Measurements from ENCODE around the gene FAM98B.
A peak's percentile ranks its signal among the peaks of the same experiment; 100 is the strongest.

Gene FAM98B

DNA sequence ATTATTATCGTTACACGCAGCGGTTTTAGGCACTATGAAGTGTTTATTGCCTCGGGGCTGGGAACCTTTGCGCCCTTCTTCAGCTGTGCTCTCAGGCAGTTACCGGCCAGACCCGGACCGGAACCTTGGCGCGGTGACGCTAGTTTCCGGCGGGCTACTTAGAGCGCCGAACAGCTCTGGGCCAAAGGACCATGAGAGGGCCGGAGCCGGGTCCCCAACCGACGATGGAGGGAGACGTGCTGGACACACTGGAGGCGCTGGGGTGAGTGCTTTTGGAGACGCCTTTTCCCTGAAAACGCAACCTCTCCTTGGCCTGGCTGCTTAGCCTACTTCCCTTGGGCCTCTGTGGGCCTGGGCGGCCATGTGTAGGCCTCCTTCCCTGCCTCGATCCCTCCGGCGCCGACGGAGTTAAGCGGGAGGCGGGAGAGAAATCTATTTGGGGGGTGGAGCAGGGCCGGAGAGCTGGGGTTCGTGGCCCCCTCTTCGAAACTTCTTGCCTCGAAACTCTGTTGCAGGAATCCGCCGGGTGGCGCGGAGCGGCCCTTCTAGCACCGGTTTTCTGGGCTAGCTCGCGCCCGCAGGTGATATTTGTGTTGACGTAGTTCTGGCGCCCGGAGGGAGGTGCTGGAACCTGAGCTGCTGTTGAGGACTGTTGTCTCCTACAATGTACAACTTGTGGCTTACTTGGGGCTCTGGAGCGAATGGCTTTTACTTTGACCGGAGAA lies at the start of gene FAM98B:
TSS of gene FAM98B (plus strand) at position 157 of the 725 bp plus-strand sequence. CDS start at position 192, 35 bp downstream.
- H3K27ac ChIP-seq (ENCODE audit: extremely low read depth, low read depth, low read length): peak within 1 kb of the TSS; percentile 93
- ChIA-PET POLR2A (interaction anchor here (0.6 to 1.8 kb wide), 7 partner anchors 9 to 238 kb away, joined by 3 to 8 read pairs (median 3); no protein-coding TSS in a partner anchor), CTCF (interaction anchor here (0.6 to 3.0 kb wide), 7 partner anchors 14 to 1456 kb away, joined by 3 to 17 read pairs (median 3); no protein-coding TSS in a partner anchor)
- peaks cover 0 to 8% of the 10 kb centered on the region in 2 experiments; a peak in 1 of 3 replicates for H3K36me3 ChIP-seq (ENCODE audit: control insufficient read depth in 2 of 2, insufficient read depth in 1 of 2, low read length in 2 of 2)
- H3K4me1 ChIP-seq (ENCODE audit: control insufficient read depth, insufficient read depth, low read length): peaks cover 4% of the 10 kb centered on the region; the same call in 1 of the 2 replicates
- no peaks in the 10 kb centered on the region for H3K9me3 ChIP-seq (ENCODE audit: control insufficient read depth, insufficient read depth, low read depth, low read length)
- peak within 1 kb of the TSS; percentile 97 for H3K4me3 ChIP-seq (ENCODE audit: low read depth, low read length)
- TF ChIP-seq IKZF3 (tag by site-specific recombination; IDR thresholded peaks at IDR 0.05) (0 out of 2 replicates have a peak, but pooled peaks have one; percentile 11), ZFP37 (tag by site-specific recombination; IDR thresholded peaks at IDR 0.05) (peak; percentile 74; the same call in 1 of the 2 replicates), ZNF133 (tag by site-specific recombination; IDR thresholded peaks at IDR 0.05) (no peak), ZNF664 (tag by site-specific recombination; IDR thresholded peaks at IDR 0.05) (0 out of 2 replicates have a peak, but pooled peaks have one; percentile 11), SP2 (tag by site-specific recombination; IDR thresholded peaks at IDR 0.05) (peak; percentile 42), ZNF777 (tag by site-specific recombination; IDR thresholded peaks at IDR 0.05; ENCODE audit: borderline replicate concordance) (peak; percentile 84; the same call in 1 of the 2 replicates), ZBTB20 (tag by site-specific recombination; IDR thresholded peaks at IDR 0.05) (peak; percentile 51; the same call in 1 of the 2 replicates), ZNF324 (tag by site-specific recombination; IDR thresholded peaks at IDR 0.05) (peak; percentile 93), OVOL3 (tag by site-specific recombination; IDR thresholded peaks at IDR 0.05) (0 out of 2 replicates have a peak, but pooled peaks have one; percentile 60), ZNF211 (tag by site-specific recombination; IDR thresholded peaks at IDR 0.05; ENCODE audit: low read depth) (no peak), ZNF544 (tag by site-specific recombination; IDR thresholded peaks at IDR 0.05) (no peak), ZNF610 (tag by site-specific recombination; IDR thresholded peaks at IDR 0.05; ENCODE audit: borderline replicate concordance) (peak; percentile 66; the same call in 1 of the 2 replicates), ZNF76 (tag by site-specific recombination; IDR thresholded peaks at IDR 0.05; ENCODE audit: borderline replicate concordance, low read depth) (peak; percentile 63), ZSCAN30 (tag by site-specific recombination; IDR thresholded peaks at IDR 0.05) (peak; percentile 89), YY2 (tag by site-specific recombination; IDR thresholded peaks at IDR 0.05) (peak; percentile 45; the same call in 1 of the 2 replicates), ZBTB1 (tag by site-specific recombination; IDR thresholded peaks at IDR 0.05) (no peak), ZNF571 (tag by site-specific recombination; IDR thresholded peaks at IDR 0.05) (no peak), BCL11B (tag by site-specific recombination; IDR thresholded peaks at IDR 0.05; ENCODE audit: low read depth) (peak; percentile 82), ZBTB21 (tag by site-specific recombination; IDR thresholded peaks at IDR 0.05) (peak; percentile 70; the same call in 1 of the 2 replicates), ZNF530 (tag by site-specific recombination; IDR thresholded peaks at IDR 0.05; ENCODE audit: low read depth) (no peak), ZBTB8A (tag by site-specific recombination; IDR thresholded peaks at IDR 0.05) (peak; percentile 70), ZNF157 (tag by site-specific recombination; IDR thresholded peaks at IDR 0.05) (no peak), ZNF302 (tag by site-specific recombination; IDR thresholded peaks at IDR 0.05; ENCODE audit: low read depth) (no peak)
- TF ChIP-seq, protein P1, sequence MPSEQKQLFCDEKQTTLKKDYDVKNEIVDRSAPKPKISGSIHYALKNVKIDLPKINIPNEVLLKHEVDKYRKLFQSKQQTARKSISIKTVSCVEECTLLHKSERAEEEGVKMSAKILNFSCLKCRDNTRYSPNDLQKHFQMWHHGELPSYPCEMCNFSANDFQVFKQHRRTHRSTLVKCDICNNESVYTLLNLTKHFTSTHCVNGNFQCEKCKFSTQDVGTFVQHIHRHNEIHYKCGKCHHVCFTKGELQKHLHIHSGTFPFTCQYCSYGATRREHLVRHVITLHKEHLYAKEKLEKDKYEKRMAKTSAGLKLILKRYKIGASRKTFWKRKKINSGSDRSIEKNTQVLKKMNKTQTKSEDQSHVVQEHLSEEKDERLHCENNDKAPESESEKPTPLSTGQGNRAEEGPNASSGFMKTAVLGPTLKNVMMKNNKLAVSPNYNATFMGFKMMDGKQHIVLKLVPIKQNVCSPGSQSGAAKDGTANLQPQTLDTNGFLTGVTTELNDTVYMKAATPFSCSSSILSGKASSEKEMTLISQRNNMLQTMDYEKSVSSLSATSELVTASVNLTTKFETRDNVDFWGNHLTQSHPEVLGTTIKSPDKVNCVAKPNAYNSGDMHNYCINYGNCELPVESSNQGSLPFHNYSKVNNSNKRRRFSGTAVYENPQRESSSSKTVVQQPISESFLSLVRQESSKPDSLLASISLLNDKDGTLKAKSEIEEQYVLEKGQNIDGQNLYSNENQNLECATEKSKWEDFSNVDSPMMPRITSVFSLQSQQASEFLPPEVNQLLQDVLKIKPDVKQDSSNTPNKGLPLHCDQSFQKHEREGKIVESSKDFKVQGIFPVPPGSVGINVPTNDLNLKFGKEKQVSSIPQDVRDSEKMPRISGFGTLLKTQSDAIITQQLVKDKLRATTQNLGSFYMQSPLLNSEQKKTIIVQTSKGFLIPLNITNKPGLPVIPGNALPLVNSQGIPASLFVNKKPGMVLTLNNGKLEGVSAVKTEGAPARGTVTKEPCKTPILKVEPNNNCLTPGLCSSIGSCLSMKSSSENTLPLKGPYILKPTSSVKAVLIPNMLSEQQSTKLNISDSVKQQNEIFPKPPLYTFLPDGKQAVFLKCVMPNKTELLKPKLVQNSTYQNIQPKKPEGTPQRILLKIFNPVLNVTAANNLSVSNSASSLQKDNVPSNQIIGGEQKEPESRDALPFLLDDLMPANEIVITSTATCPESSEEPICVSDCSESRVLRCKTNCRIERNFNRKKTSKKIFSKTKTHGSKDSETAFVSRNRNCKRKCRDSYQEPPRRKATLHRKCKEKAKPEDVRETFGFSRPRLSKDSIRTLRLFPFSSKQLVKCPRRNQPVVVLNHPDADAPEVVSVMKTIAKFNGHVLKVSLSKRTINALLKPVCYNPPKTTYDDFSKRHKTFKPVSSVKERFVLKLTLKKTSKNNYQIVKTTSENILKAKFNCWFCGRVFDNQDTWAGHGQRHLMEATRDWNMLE (tag by site-specific recombination; conservative IDR thresholded peaks at IDR 0.05; ENCODE audit: low read depth): peak; percentile 85
- TF ChIP-seq, protein P2, sequence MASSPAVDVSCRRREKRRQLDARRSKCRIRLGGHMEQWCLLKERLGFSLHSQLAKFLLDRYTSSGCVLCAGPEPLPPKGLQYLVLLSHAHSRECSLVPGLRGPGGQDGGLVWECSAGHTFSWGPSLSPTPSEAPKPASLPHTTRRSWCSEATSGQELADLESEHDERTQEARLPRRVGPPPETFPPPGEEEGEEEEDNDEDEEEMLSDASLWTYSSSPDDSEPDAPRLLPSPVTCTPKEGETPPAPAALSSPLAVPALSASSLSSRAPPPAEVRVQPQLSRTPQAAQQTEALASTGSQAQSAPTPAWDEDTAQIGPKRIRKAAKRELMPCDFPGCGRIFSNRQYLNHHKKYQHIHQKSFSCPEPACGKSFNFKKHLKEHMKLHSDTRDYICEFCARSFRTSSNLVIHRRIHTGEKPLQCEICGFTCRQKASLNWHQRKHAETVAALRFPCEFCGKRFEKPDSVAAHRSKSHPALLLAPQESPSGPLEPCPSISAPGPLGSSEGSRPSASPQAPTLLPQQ (tag by site-specific recombination; IDR thresholded peaks at IDR 0.05): peak; percentile 80
- TF ChIP-seq, protein P3, sequence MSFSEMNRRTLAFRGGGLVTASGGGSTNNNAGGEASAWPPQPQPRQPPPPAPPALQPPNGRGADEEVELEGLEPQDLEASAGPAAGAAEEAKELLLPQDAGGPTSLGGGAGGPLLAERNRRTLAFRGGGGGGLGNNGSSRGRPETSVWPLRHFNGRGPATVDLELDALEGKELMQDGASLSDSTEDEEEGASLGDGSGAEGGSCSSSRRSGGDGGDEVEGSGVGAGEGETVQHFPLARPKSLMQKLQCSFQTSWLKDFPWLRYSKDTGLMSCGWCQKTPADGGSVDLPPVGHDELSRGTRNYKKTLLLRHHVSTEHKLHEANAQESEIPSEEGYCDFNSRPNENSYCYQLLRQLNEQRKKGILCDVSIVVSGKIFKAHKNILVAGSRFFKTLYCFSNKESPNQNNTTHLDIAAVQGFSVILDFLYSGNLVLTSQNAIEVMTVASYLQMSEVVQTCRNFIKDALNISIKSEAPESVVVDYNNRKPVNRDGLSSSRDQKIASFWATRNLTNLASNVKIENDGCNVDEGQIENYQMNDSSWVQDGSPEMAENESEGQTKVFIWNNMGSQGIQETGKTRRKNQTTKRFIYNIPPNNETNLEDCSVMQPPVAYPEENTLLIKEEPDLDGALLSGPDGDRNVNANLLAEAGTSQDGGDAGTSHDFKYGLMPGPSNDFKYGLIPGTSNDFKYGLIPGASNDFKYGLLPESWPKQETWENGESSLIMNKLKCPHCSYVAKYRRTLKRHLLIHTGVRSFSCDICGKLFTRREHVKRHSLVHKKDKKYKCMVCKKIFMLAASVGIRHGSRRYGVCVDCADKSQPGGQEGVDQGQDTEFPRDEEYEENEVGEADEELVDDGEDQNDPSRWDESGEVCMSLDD (tag by site-specific recombination; IDR thresholded peaks at IDR 0.05): peak; percentile 80
- TF ChIP-seq, protein P4, sequence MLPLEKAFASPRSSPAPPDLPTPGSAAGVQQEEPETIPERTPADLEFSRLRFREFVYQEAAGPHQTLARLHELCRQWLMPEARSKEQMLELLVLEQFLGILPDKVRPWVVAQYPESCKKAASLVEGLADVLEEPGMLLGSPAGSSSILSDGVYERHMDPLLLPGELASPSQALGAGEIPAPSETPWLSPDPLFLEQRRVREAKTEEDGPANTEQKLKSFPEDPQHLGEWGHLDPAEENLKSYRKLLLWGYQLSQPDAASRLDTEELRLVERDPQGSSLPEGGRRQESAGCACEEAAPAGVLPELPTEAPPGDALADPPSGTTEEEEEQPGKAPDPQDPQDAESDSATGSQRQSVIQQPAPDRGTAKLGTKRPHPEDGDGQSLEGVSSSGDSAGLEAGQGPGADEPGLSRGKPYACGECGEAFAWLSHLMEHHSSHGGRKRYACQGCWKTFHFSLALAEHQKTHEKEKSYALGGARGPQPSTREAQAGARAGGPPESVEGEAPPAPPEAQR (tag by site-specific recombination; IDR thresholded peaks at IDR 0.05): no peak
